ENCODE measurements around the gene ZCCHC18.

The ZCCHC18 gene

GRCh38 chrX:104117759-104118158, 5.4 kb downstream of the ZCCHC18 start:
- TF ChIP-seq CTCF (IDR thresholded peaks at IDR 0.05; ENCODE audit: extremely low read depth, missing control alignments) = no peak
- no peak for DNase-seq (ENCODE audit: low spot score)

GRCh38 chrX:104118765-104119164, 6.4 kb downstream of the ZCCHC18 start:
- no peak for TF ChIP-seq CTCF (IDR thresholded peaks at IDR 0.05; ENCODE audit: extremely low read depth, missing control alignments)

GRCh38 chrX:104122829-104123228, 10.5 kb downstream of the ZCCHC18 start:
- no peak for TF ChIP-seq CTCF (IDR thresholded peaks at IDR 0.05; ENCODE audit: extremely low read depth, missing control alignments)
- no peak for DNase-seq (ENCODE audit: low spot score)

More at GRCh38 chrX:104118765-104119164, 6.4 kb downstream of the ZCCHC18 start:
- DNase-seq (ENCODE audit: low spot score) = no peak

GRCh38 chrX:104126856-104127255, 14.5 kb downstream of the ZCCHC18 start:
- no peak for DNase-seq (ENCODE audit: low spot score)
- no peak for TF ChIP-seq CTCF (IDR thresholded peaks at IDR 0.05; ENCODE audit: extremely low read depth, missing control alignments)

- TF ChIP-seq CTCF (IDR thresholded peaks at IDR 0.05; ENCODE audit: extremely low read depth, missing control alignments) = no peak
Measured at GRCh38 chrX:104130808-104131207, 18.5 kb downstream of the ZCCHC18 start.

GRCh38 chrX:104134583-104135261, 22.4 kb downstream of the ZCCHC18 start:
- TF ChIP-seq CTCF (IDR thresholded peaks at IDR 0.05; ENCODE audit: extremely low read depth, missing control alignments) = no peak
- no peak for DNase-seq (ENCODE audit: low spot score)

More at GRCh38 chrX:104130808-104131207, 18.5 kb downstream of the ZCCHC18 start:
- DNase-seq (ENCODE audit: low spot score) = no peak

- TF ChIP-seq CTCF (IDR thresholded peaks at IDR 0.05; ENCODE audit: extremely low read depth, missing control alignments) = no peak
- no peak for DNase-seq (ENCODE audit: low spot score)
Measured at GRCh38 chrX:104135677-104136076, 23.4 kb downstream of the ZCCHC18 start.
